HepG2 (cell line): ENCODE results near the gene C1QTNF5. TPM values are rescaled to one million over a fixed set of nuclear protein-coding genes. Genes with fewer than 3 reads are reported as not detected.

Experiments used
- ARID2 ChIP-seq: sonication (generic); formaldehyde crosslinking; IDR thresholded peaks from 2 replicates; pipeline ENCODE4 v1.8.1; 2022; ENCODE audit warnings: mild to moderate bottlenecking, missing genetic modification reagents, borderline replicate concordance
- ARNTL ChIP-seq: sonication (generic); formaldehyde crosslinking; IDR thresholded peaks from 2 replicates; pipeline ENCODE4 v1.4.0; 2020; ENCODE audit warnings: mild to moderate bottlenecking, missing genetic modification reagents
- ATRX ChIP-seq: sonication (generic); formaldehyde crosslinking; IDR thresholded peaks from 2 replicates; pipeline ENCODE4 v1.4.0; 2020; ENCODE audit warnings: missing genetic modification reagents, borderline replicate concordance
- GMEB1 ChIP-seq: sonication (generic); formaldehyde crosslinking; IDR thresholded peaks from 2 replicates; pipeline ENCODE4 v1.5.1; 2020; ENCODE audit warnings: missing genetic modification reagents, mild to moderate bottlenecking, borderline replicate concordance
- KDM4B ChIP-seq: sonication (generic); formaldehyde crosslinking; IDR thresholded peaks from 2 replicates; pipeline ENCODE4 v1.4.0; 2020; ENCODE audit warnings: missing genetic modification reagents
- LCORL ChIP-seq, 2 experiments: fragments of 450-650 bp in 1 of 2; sonication (generic) in 1 of 2; formaldehyde crosslinking in 1 of 2; IDR thresholded peaks; 2 replicates each; pipeline versions ENCODE4 v1.5.0 to v1.6.1; 2017 to 2020; ENCODE audit warnings: antibody characterized with exemption in 1 of 2, missing genetic modification reagents in 1 of 2
- REXO4 ChIP-seq: sonication (generic); formaldehyde crosslinking; IDR thresholded peaks from 2 replicates; pipeline ENCODE4 v1.8.0; 2022; ENCODE audit warnings: missing genetic modification reagents, mild to moderate bottlenecking, borderline replicate concordance
- SATB2 ChIP-seq: sonication (generic); formaldehyde crosslinking; IDR thresholded peaks from 2 replicates; pipeline ENCODE4 v1.5.0; 2020; ENCODE audit warnings: missing genetic modification reagents
- SIN3A ChIP-seq: IDR thresholded peaks from 2 replicates; pipeline ENCODE4 v1.6.1; 2011; ENCODE audit warnings: low read depth, mild to moderate bottlenecking, control low read depth, low read length, borderline replicate concordance
- SKI ChIP-seq: fragments of 450-650 bp; IDR thresholded peaks from one replicate; pipeline ENCODE4 v1.6.1; 2018; ENCODE audit warnings: mild to moderate bottlenecking; ENCODE audit not compliant: partially characterized antibody
- SKIL ChIP-seq: sonication (generic); formaldehyde crosslinking; IDR thresholded peaks from 2 replicates; pipeline ENCODE4 v1.8.0; 2022; ENCODE audit warnings: missing genetic modification reagents, mild to moderate bottlenecking, moderate library complexity, borderline replicate concordance
- ZFP91 ChIP-seq: sonication (generic); formaldehyde crosslinking; IDR thresholded peaks from 2 replicates; pipeline ENCODE4 v1.9.0; 2022; ENCODE audit warnings: missing genetic modification reagents, mild to moderate bottlenecking, borderline replicate concordance
- ZNF230 ChIP-seq: sonication (generic); formaldehyde crosslinking; IDR thresholded peaks from 2 replicates; pipeline ENCODE4 v1.4.0; 2020; ENCODE audit warnings: mild to moderate bottlenecking, missing genetic modification reagents
- ZNF609 ChIP-seq: sonication (generic); formaldehyde crosslinking; IDR thresholded peaks from 2 replicates; pipeline ENCODE4 v1.4.0; 2020; ENCODE audit warnings: mild to moderate bottlenecking, missing genetic modification reagents, borderline replicate concordance
- ZNF790 ChIP-seq: sonication (generic); formaldehyde crosslinking; IDR thresholded peaks from 2 replicates; pipeline ENCODE4 v1.8.0; 2022; ENCODE audit warnings: missing genetic modification reagents, mild to moderate bottlenecking, borderline replicate concordance
- polyA plus RNA-seq, 8 experiments: library from polyadenylated mRNA; depleted of rRNA in 3 of 8; stranded (reverse) in 7 of 8; unstranded in 1 of 8; fragments of >200 nt; fragmentation: Illumina TruSeq in 4 of 8; extraction: Trizol in 4 of 8; gene quantifications; 2 replicates each; pipeline versions ENCODE4 v1.2.1 to v1.2.3, GENCODE V29; 2011 to 2016; ENCODE audit warnings: low read depth in 4 of 8, missing spikeins in 1 of 8, mixed read lengths in 1 of 8; ENCODE audit not compliant: insufficient read depth in 1 of 8
- total RNA-seq, 5 experiments: library from RNA; depleted of rRNA; stranded (reverse); fragments of >200 nt; fragmentation: Illumina TruSeq; extraction: Trizol; gene quantifications; 2 replicates each; pipeline ENCODE4 v1.2.3, GENCODE V29; 2016; ENCODE audit warnings: low read depth in 1 of 5

Gene C1QTNF5
- total and polyA plus RNA-seq, 2 of the 13 experiments (the other 11 are each of a cell fraction or from before 2014, with no cell fraction given) = 0.86 to 1.2 TPM

- TF ChIP-seq ARNTL (CRISPR knock-in tag) = no peak
- TF ChIP-seq ZFP91 = no peak
- TF ChIP-seq ZNF230 (CRISPR knock-in tag) = no peak
- TF ChIP-seq SATB2 (CRISPR knock-in tag) = no peak
- no peak for TF ChIP-seq ZNF609 (CRISPR knock-in tag)
- TF ChIP-seq LCORL (IDR thresholded peaks at IDR 0.05) = no peak
- TF ChIP-seq LCORL (CRISPR knock-in tag; IDR thresholded peaks at IDR 0.05) = peak; percentile 58; the same call in 1 of the 2 replicates
- TF ChIP-seq ATRX (CRISPR knock-in tag) = no peak
- TF ChIP-seq SIN3A = no peak
- TF ChIP-seq KDM4B (CRISPR knock-in tag) = no peak
- TF ChIP-seq GMEB1 (CRISPR knock-in tag) = no peak
- TF ChIP-seq ARID2 (CRISPR knock-in tag) = no peak
- no peak for TF ChIP-seq ZNF790 (CRISPR knock-in tag)
- no peak for TF ChIP-seq SKIL (CRISPR knock-in tag)
- no peak for TF ChIP-seq SKI
- TF ChIP-seq REXO4 (CRISPR knock-in tag) = no peak
These were observed 39.6 kb upstream of the C1QTNF5 start (continued) for GRCh38 chr11:119380160-119380826.
